Measurements from ENCODE around the gene GSC2. TPM values are rescaled to one million over a fixed set of nuclear protein-coding genes. Genes with fewer than 3 reads are reported as not detected.

GSC2 gene
- total RNA-seq, 1 donor from 2014 or later, result not detected

DNA sequence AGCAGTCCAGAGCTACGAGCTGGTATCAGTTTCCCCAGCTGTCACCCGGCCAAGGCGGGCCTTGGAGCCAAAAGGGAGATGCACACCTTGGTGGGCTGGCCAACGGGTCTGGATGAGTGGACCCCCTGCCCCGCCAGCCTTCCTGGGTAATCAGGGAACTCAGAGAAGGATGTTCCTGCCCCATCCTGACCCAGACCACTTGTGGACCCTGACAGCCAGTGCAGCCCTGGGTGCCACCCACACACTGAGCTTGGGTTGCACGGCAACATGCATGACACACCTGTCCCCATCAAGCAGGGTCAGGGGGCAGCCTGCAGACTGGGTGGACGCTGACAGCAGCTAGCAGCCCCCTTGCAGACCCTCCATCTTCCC, 19.8 kb upstream of the GSC2 start:
- H3K36me3 Mint-ChIP-seq, result peaks cover 4% of the 10 kb centered on the region
- no peak overlapping the region for H3K27ac ChIP-seq
- H3K27ac Mint-ChIP-seq, result no peak overlapping the region
- no peaks in the 10 kb centered on the region for H3K36me3 ChIP-seq
- DNase-seq (ENCODE audit: low spot score), result no peak
- H3K9ac ChIP-seq, result no peak overlapping the region
- H3F3A ChIP-seq (ENCODE audit: low read depth), result peaks cover 27% of the 10 kb centered on the region
- H3K4me1 Mint-ChIP-seq, result peaks cover 24% of the 10 kb centered on the region
- H3K4me3 ChIP-seq, result peak overlapping the region; percentile 12
- H3K27me3 ChIP-seq, result peaks cover 64% of the 10 kb centered on the region
- peak overlapping the region; percentile 95 for H3K4me3 Mint-ChIP-seq
- H3K27me3 Mint-ChIP-seq (ENCODE audit: insufficient read depth, low read depth), result peaks cover 38% of the 10 kb centered on the region
- no peaks in the 10 kb centered on the region for H3K9me3 Mint-ChIP-seq
- H3K79me2 ChIP-seq (ENCODE audit: low read depth), result peaks cover 21% of the 10 kb centered on the region
- peaks cover 20% of the 10 kb centered on the region for H3K4me1 ChIP-seq
- H3K9me3 ChIP-seq (ENCODE audit: low read depth), result no peaks in the 10 kb centered on the region
- no peak for TF ChIP-seq EZH2phosphoT487 (IDR thresholded peaks at IDR 0.05)
- TF ChIP-seq EZH2 (IDR thresholded peaks at IDR 0.05), result peak; percentile 33
- H2AFZ ChIP-seq (replicated peaks), result no peak overlapping the region
- H4K20me1 ChIP-seq (ENCODE audit: low read depth), result peaks cover 66% of the 10 kb centered on the region
- peak overlapping the region; percentile 65 for H3K4me2 ChIP-seq

DNA sequence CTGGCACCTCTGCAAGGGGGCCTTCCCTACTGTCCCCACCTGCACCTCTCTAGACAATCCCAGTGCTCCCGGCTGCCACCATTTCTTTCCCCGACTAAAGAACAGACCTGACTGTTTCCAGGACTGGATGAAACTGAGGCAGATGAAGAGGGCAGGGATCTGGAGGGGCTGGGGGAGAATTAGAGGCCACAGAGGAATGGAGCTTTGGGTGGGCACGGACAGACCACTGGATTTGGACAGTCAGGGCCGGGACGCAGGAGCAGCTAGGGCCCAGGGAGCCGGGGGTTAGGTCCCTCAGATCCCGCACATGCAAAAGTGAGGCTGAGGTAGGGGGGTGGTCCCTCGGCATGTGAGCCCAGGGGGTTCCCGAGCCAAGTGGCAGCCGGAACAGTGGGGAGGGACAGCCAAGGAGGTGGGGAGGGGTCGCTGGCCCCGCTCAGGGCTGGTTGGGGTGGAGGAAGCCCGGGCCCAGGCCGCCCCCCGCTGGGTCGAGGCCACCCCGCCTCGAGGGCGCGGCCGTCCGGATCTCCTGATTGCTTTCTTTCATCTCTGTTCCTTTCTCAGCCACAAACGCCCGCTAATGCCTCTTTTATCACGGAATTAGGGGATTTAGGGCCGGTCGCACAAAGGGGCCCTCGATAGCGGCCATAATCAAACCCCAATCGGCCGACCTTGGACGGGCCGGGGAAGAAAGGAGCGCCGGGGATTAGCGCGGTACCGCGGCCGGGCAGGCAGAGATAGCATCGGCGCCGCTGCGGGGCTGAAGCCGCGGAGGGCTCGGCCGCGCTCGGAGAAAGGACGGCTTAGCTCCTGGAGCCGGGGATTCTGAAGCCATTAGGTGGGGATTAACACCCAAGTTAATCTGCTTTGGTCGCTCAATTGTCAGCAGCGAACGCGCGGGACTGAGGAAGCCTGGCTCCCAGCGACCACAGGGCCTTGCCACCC, 19.2 kb upstream of the GSC2 start:
- Histone ChIP-seq H3K27ac (no peak overlapping the region), H3K79me2 (ENCODE audit: low read depth) (peaks cover 21% of the 10 kb centered on the region), H3K4me1 (peaks cover 20% of the 10 kb centered on the region), H3K27me3 (peaks cover 71% of the 10 kb centered on the region), H3K4me3 (peak overlapping the region; percentile 12), H4K20me1 (ENCODE audit: low read depth) (peaks cover 59% of the 10 kb centered on the region), H3K4me2 (peak overlapping the region; percentile 65), H3K9ac (no peak overlapping the region), H3F3A (ENCODE audit: low read depth) (peaks cover 27% of the 10 kb centered on the region), H3K9me3 (ENCODE audit: low read depth) (no peaks in the 10 kb centered on the region), H2AFZ (replicated peaks) (no peak overlapping the region), H3K36me3 (no peaks in the 10 kb centered on the region)
- peak; percentile 94 for DNase-seq (ENCODE audit: low spot score)
- H3K27ac Mint-ChIP-seq, result peak overlapping the region; percentile 57
- H3K9me3 Mint-ChIP-seq, result peaks cover 2% of the 10 kb centered on the region
- TF ChIP-seq EZH2 (IDR thresholded peaks at IDR 0.05), result peak; percentile 69
- TF ChIP-seq, protein P1, sequence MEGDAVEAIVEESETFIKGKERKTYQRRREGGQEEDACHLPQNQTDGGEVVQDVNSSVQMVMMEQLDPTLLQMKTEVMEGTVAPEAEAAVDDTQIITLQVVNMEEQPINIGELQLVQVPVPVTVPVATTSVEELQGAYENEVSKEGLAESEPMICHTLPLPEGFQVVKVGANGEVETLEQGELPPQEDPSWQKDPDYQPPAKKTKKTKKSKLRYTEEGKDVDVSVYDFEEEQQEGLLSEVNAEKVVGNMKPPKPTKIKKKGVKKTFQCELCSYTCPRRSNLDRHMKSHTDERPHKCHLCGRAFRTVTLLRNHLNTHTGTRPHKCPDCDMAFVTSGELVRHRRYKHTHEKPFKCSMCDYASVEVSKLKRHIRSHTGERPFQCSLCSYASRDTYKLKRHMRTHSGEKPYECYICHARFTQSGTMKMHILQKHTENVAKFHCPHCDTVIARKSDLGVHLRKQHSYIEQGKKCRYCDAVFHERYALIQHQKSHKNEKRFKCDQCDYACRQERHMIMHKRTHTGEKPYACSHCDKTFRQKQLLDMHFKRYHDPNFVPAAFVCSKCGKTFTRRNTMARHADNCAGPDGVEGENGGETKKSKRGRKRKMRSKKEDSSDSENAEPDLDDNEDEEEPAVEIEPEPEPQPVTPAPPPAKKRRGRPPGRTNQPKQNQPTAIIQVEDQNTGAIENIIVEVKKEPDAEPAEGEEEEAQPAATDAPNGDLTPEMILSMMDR (IDR thresholded peaks at IDR 0.05), result no peak
- TF ChIP-seq EZH2phosphoT487 (IDR thresholded peaks at IDR 0.05), result peak; percentile 92
- peaks cover 4% of the 10 kb centered on the region for H3K36me3 Mint-ChIP-seq
- H3K27me3 Mint-ChIP-seq (ENCODE audit: insufficient read depth, low read depth), result peaks cover 38% of the 10 kb centered on the region
- H3K4me1 Mint-ChIP-seq, result peaks cover 24% of the 10 kb centered on the region
- H3K4me3 Mint-ChIP-seq, result peak overlapping the region; percentile 95

DNA sequence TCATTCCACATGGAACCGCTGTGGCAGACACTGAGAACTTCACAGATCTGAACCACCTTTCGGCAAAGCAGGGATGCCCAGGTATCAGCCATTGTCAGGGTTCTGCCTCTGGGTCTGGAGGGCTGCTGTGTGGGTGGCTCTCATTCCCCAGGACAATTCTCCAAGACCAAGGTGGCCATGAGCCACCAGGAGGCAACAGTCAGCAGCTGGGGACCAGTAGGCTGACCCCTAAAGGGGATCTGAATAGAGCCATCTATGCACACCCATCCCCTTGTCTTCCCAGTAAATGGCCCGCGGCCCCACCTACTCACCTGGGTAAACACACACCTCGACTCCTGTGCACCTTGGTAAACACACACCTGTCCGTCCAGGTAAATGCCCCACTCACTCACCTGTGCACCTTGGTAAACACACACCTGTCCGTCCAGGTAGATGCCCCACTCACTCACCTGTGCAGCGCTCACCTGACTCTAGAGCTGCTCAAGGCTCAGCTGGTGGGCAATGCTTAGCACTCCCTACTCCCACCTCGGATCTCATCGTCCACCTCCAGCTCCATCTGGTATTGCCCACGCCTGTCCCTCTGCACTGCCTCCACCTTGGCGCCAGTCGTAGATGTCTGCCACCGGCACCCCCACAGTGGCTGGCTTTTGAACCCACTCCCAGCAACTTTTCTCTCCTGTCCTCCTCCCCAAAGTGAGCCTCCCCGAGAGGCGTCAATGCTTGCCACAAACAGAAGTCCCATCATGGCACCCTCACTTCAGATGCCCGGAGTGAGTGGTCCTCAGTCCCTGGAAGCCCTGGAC, 18.2 kb upstream of the GSC2 start:
- Histone ChIP-seq H3K9ac (no peak overlapping the region), H4K20me1 (ENCODE audit: low read depth) (peaks cover 50% of the 10 kb centered on the region), H3K36me3 (no peaks in the 10 kb centered on the region), H3K27me3 (peaks cover 81% of the 10 kb centered on the region), H3K4me1 (peaks cover 20% of the 10 kb centered on the region), H3K27ac (no peak overlapping the region), H2AFZ (replicated peaks) (no peak overlapping the region), H3K4me2 (no peak overlapping the region), H3F3A (ENCODE audit: low read depth) (peaks cover 27% of the 10 kb centered on the region), H3K79me2 (ENCODE audit: low read depth) (peaks cover 18% of the 10 kb centered on the region), H3K9me3 (ENCODE audit: low read depth) (no peaks in the 10 kb centered on the region), H3K4me3 (no peak overlapping the region)
- Mint-ChIP-seq H3K4me3 (peak overlapping the region; percentile 39), H3K27ac (no peak overlapping the region), H3K9me3 (peaks cover 5% of the 10 kb centered on the region), H3K36me3 (peaks cover 4% of the 10 kb centered on the region), H3K27me3 (ENCODE audit: insufficient read depth, low read depth) (peaks cover 38% of the 10 kb centered on the region), H3K4me1 (peaks cover 24% of the 10 kb centered on the region)
- no peak for TF ChIP-seq EZH2phosphoT487 (IDR thresholded peaks at IDR 0.05)
- TF ChIP-seq, protein P1 (IDR thresholded peaks at IDR 0.05), result peak; percentile 11
- peak; percentile 2 for DNase-seq (ENCODE audit: low spot score)

Data from neural progenitor cell (in vitro differentiated cells).